Left lung (tissue), 10 donors: ENCODE results near the gene TIMM29. TPM values are rescaled to one million over a fixed set of nuclear protein-coding genes. Genes with fewer than 3 reads are reported as not detected.

Source experiments
- ATAC-seq: fragments of 200-7000 bp; cut with Tn5 transposase; one replicate; pipeline ENCODE4 v1.9.1; 2020; ENCODE audit warnings: moderate library complexity
- DNase-seq, 4 donors: peaks; one replicate each; pipeline ENCODE4 v3.0.0-alpha.2; 2013 to 2020
- H3K27ac ChIP-seq, 2 donors: fragments of 200-600 bp; sonication (generic) in 1 of 2; one replicate each; pipeline versions ENCODE4 v1.5.0 to v1.8.0; 2020 to 2021
- H3K27me3 ChIP-seq, 2 donors: fragments of 200-600 bp; sonication (generic) in 1 of 2; one replicate each; pipeline versions ENCODE4 v1.5.0 to v1.8.0; 2020 to 2021
- H3K36me3 ChIP-seq, 2 donors: fragments of 200-600 bp; sonication (generic) in 1 of 2; one replicate each; pipeline versions ENCODE4 v1.5.0 to v1.8.0; 2020 to 2021
- H3K4me1 ChIP-seq, 2 donors: fragments of 200-600 bp; one replicate each; pipeline ENCODE4 v1.8.0; 2021
- H3K4me3 ChIP-seq, 2 donors: fragments of 200-600 bp; sonication (generic) in 1 of 2; one replicate each; pipeline versions ENCODE4 v1.5.0 to v1.8.0; 2020 to 2021; ENCODE audit warnings: mild to moderate bottlenecking in 1 of 2
- H3K9me3 ChIP-seq, 2 donors: fragments of 200-600 bp; sonication (generic) in 1 of 2; one replicate each; pipeline versions ENCODE4 v1.5.0 to v1.8.0; 2020 to 2021
- intact Hi-C, 2 donors: fragments of 100-400 bp; cut with DNase I; formaldehyde crosslinking; loops; one replicate each; pipeline versions ENCODE4 v1.11.2 to v1.14.2; 2022
- polyA plus RNA-seq, 6 donors: library from polyadenylated mRNA; unstranded; fragments of 120-200 nt; gene quantifications; one replicate each; pipeline ENCODE4 v1.2.1, GENCODE V29; 2013; ENCODE audit not compliant: insufficient read length in 6 of 6
- total RNA-seq, 2 donors: library from RNA; stranded (reverse); fragmentation: NEBNext Ultra II Directional; extraction: Animal tissue kit (Norgen Biotek cat#: 25700); gene quantifications; one replicate each; pipeline ENCODE4 v1.2.1, GENCODE V29; 2021
- TF ChIP-seq, protein P1 (sequence below), 2 donors: fragments of 200-600 bp; sonication (generic) in 1 of 2; IDR thresholded peaks; one replicate each; pipeline versions ENCODE4 v1.5.0 to v1.8.0; 2021; ENCODE audit warnings: antibody characterized with exemption in 2 of 2
- donor health status: DM: no; HTN: yes; CAD: no.
- donor health status: DM: no; HTN: no; CAD: no.

The TIMM29 gene
- total and polyA plus RNA-seq, 8 donors: 18.8 to 28.5 (median 25.3) TPM

DNA sequence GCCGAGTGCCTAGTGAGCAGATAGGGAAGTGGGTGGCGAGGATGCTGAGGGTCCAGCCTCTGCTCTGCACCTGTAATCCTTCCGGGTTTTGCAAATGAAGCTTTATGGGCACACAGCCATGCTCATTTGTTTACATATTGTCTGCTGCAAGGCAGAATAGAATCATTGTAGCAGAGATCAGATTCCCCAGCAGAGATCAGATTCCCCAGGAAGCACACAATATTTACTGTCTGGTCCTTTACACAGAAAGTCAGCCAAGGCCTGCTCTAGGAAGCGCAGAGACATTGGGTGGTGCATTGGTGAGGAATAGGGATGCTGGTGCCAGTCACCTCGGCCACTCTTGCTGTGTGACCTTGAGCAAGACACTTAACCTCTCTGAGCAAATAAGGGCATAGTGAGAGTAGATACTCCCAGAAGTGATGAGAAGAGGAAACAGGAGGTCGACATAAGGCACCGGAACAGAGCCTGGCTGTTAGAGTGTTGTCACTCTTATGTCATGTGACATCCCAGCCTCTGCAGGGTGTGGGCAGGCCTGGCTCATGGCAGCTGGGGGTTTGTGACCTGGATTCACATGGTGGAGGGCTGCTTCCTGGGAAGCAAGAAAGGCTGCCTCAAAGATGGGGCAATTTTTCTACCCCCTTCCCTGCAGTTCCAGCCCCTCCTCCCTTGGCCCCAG lies 31.6 kb upstream of the TIMM29 start:
- Histone ChIP-seq H3K4me3 (no peak overlapping the region), H3K36me3 (no peaks in the 10 kb centered on the region), H3K9me3 (no peaks in the 10 kb centered on the region), H3K27ac (no peak overlapping the region), H3K27me3 (no peaks in the 10 kb centered on the region), H3K4me1 (peaks cover 6 to 10% of the 10 kb centered on the region in 2 donors)
- peak; percentile 10 for ATAC-seq
- TF ChIP-seq, protein P1, sequence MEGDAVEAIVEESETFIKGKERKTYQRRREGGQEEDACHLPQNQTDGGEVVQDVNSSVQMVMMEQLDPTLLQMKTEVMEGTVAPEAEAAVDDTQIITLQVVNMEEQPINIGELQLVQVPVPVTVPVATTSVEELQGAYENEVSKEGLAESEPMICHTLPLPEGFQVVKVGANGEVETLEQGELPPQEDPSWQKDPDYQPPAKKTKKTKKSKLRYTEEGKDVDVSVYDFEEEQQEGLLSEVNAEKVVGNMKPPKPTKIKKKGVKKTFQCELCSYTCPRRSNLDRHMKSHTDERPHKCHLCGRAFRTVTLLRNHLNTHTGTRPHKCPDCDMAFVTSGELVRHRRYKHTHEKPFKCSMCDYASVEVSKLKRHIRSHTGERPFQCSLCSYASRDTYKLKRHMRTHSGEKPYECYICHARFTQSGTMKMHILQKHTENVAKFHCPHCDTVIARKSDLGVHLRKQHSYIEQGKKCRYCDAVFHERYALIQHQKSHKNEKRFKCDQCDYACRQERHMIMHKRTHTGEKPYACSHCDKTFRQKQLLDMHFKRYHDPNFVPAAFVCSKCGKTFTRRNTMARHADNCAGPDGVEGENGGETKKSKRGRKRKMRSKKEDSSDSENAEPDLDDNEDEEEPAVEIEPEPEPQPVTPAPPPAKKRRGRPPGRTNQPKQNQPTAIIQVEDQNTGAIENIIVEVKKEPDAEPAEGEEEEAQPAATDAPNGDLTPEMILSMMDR (IDR thresholded peaks at IDR 0.05): no peak
- no peak for DNase-seq
- intact Hi-C loops: no loop called here

DNA sequence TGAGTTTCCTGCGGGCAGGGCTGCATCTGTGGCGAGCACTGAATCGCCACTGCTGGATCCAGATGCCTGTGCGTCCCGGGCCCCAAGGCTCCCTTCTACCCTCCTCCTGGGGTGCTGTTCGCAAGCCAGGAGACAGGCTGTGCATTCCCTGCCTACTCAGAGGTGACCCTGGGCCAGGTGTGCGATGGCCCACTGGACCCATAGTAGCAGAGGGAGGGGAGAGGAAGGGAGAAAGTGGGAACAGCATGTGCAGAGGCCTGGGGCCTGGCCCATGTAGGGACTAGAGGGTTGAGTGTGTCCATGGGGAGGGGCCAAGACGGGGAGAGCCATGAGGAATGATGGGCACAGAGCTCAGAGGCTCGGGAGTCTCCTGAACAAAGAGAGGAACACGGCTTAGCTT lies 30.0 kb upstream of the TIMM29 start:
- H3K4me3 ChIP-seq: no peak overlapping the region
- H3K27ac ChIP-seq: no peak overlapping the region
- TF ChIP-seq, protein P1 (IDR thresholded peaks at IDR 0.05): no peak
- peaks cover 6 to 10% of the 10 kb centered on the region in 2 donors for H3K4me1 ChIP-seq
- no peak for DNase-seq
- intact Hi-C loops: no loop called here
- peak; percentile 3 for ATAC-seq
- H3K9me3 ChIP-seq: peaks cover 0 to 2% of the 10 kb centered on the region in 2 donors
- no peaks in the 10 kb centered on the region for H3K36me3 ChIP-seq
- no peaks in the 10 kb centered on the region for H3K27me3 ChIP-seq

DNA sequence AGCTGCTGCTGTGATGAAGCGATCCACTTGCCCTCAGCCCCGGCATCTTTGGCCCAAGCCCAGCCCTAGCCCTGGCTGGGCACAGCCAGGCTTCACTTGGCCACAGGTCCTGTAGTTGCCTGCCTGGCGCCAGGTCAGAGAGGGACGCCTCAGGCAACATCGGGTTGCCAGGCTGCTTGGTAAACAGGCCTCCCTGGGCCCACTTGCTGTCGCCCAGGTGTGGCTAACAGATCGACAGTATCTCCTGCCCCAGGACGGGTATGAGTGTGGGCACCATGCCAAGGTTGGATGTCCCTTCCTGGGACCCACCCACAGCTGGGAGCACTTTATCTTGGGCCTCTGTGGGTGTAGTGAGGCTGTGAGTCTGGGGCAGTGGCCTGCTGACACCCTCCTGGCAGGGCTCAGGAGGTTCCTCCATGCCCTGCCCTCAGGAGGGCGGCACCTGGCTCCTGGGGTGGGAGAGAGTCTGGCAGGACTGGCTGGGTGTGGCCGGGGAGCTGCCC lies 29.4 kb upstream of the TIMM29 start:
- peaks cover 6 to 10% of the 10 kb centered on the region in 2 donors for H3K4me1 ChIP-seq
- DNase-seq (peak in 2 of 4 donors; percentile 57 to 82), ATAC-seq (peak; percentile 91)
- TF ChIP-seq, protein P1 (IDR thresholded peaks at IDR 0.05): no peak
- H3K36me3 ChIP-seq: no peaks in the 10 kb centered on the region
- intact Hi-C loops: no loop called here
- no peaks in the 10 kb centered on the region for H3K27me3 ChIP-seq
- H3K4me3 ChIP-seq: no peak overlapping the region
- peaks cover 0 to 2% of the 10 kb centered on the region in 2 donors for H3K9me3 ChIP-seq
- H3K27ac ChIP-seq: peak overlapping the region in 1 of 2 donors; percentile 18

DNA sequence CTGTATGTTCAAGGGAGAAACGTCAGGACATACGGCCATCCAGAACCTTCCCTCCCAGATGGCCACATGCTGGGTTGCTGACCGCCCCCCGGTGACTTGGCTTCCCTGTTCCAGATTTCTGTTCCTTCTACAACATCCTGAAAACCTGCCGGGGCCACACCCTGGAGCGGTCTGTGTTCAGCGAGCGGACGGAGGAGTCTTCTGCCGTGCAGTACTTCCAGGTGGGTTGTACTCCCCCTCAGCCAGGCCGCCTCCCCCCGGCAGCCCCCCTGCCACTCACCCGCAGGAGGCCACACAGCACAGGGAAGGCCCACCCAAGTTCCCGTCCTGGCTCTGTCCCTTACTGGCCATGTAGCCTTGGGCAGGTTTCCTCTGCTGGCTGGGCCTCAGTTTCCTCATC lies 20.7 kb upstream of the TIMM29 start:
- H3K27me3 ChIP-seq: no peaks in the 10 kb centered on the region
- H3K9me3 ChIP-seq: no peaks in the 10 kb centered on the region
- TF ChIP-seq, protein P1 (IDR thresholded peaks at IDR 0.05): no peak
- no peak overlapping the region for H3K4me3 ChIP-seq
- no peak overlapping the region for H3K27ac ChIP-seq
- no peak for ATAC-seq
- no peaks in the 10 kb centered on the region for H3K4me1 ChIP-seq
- DNase-seq: no peak
- H3K36me3 ChIP-seq: peaks cover 0 to 67% of the 10 kb centered on the region in 2 donors
- intact Hi-C loops: no loop called here

DNA sequence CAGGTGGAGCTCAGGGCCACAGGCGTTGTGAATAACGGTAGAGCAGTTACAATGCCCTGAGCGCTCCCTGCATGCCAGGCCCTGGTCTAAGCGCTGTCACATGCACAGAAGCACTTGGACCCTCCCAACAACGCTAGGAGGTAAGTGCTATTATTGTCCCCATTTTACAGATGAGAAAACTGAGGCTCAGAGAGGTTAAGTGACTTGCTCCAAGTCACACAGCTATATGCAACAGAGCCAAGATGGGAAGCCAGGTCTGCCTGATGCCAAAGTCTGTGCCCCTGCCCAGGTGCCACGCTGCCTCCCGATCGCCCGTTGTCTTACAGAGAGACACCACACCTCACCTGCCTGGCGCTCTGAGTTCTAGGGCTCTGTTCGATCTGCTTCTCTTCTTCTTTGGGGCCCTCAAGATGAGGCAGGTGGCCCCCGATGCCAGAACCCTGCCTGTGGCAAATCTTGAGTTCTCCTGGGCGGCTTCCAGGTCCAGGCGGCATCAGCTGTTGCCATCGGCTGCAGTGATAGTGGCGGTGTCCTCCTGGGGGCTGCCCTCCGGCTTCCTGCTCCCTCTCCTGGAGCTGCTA lies 20.1 kb upstream of the TIMM29 start:
- intact Hi-C loops: no loop called here
- Histone ChIP-seq H3K4me1 (no peaks in the 10 kb centered on the region), H3K9me3 (no peaks in the 10 kb centered on the region), H3K4me3 (no peak overlapping the region), H3K27me3 (no peaks in the 10 kb centered on the region), H3K27ac (no peak overlapping the region), H3K36me3 (peaks cover 0 to 72% of the 10 kb centered on the region in 2 donors)
- TF ChIP-seq, protein P1 (IDR thresholded peaks at IDR 0.05): no peak
- DNase-seq (no peak), ATAC-seq (no peak)
